HG03159 (cell line): Measurements from ENCODE around the gene CD248.

Experiments used
- ATAC-seq: cut with Tn5 transposase; IDR thresholded peaks from one replicate; pipeline ENCODE4 v1.9.1; 2021; ENCODE audit warnings: mild to moderate bottlenecking, moderate library complexity; ENCODE audit not compliant: unreplicated experiment

Gene CD248

DNA sequence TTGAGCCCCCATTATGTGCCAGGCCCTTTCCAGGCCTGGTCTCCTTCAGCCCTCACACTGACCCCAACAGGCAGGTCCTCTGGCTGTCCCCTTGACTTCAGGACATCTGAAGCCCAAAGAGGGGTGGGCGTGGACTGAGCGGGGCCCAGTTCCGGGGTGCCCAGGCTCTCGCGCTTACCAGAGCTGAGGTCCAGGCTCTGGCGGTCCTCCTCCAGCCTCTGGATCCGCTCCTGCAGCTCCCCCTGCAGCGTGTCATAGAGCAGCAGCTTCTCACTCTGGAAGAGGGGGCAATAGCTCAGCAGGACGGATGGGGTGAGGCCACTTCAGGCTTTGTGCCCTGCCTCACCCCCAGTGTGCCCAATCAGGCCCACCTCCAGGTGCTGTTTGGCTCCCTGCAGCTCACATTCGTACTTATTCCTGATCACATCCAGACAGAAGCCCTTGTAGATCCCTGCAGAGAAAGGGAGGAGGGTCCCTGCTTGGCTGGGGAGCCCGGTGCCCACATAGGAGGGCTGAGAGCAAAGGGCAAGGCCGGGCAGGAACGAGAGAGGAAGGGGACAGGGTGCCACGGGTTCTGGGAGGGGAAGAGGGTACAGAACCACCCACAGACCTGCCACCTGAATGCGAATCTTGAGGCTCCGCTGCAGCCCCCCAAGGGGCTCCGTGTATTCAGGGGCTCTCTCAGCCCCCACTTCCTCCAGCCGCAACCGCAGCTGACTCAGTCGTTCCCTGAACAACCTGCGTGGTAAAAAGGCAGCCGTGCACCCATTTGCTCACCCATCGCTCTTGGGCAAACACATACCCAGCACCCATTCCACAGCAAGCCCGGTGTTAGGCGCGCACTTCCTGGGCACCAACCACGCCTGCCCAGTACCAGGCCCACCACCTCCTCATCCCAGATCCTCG, 24.0 kb upstream of the CD248 start:
- ATAC-seq, result no peak

DNA sequence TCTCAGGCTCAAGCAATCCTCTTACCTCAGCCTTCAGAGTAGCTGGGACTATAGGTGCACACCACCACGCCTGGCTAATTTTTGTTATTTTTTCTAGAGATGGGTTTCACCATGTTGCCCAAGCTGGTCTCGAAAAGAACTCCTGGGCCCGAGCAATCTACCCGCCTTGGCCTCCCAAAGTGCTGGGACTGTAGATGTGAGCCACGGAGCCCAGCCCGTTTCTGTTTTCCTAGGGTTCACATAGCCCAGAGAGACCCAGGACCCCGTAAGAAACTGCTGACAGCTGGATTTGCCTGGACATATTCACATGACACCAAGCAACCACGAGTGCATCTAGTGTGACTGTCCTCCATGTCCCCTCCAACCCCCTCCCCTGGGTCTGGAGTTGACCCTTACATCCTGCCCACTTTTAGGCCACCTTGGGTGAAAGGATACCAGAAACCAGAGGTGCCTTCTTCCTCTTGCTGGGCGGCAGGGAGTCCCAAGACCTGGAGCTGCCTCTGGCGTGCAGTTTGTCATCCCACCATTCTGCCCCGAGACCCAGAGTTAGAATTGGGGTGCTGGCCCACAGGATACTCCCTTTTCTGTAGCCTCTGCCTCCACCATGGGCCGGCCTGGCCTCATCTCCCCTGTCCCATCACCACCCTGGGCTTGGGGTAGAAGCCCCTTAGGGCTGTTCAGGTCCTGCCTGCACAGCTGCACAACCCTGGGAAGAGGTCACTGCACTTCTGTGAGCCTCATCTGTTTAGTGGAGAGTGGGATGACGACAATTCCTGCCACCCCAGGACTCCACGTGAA, 23.0 kb upstream of the CD248 start:
- ATAC-seq, result no peak

DNA sequence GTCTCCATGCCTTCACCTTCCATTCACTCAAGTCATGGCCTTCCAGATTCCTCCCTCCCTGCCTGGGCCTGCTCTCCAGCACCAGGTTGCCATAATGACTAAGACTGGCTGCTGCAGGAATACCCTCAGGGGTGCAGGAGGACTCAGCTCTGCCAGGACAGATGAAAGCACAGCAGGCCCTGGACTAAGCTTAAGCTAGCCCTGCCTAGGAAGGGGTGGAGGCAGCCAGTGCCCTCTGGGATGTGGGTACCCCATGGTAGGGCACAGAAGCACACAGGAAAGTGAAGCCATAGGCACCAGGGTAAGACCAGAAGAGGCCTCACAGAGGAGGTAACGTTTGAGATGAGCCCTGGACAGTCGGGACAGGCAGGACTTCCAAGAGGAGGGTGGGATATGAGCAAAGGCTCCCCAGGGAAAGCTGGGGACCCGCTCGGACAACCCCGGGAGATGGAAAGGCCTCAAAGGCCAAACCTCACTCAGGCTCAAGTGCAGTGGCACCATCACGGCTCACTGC, 22.4 kb upstream of the CD248 start:
- ATAC-seq, result no peak

DNA sequence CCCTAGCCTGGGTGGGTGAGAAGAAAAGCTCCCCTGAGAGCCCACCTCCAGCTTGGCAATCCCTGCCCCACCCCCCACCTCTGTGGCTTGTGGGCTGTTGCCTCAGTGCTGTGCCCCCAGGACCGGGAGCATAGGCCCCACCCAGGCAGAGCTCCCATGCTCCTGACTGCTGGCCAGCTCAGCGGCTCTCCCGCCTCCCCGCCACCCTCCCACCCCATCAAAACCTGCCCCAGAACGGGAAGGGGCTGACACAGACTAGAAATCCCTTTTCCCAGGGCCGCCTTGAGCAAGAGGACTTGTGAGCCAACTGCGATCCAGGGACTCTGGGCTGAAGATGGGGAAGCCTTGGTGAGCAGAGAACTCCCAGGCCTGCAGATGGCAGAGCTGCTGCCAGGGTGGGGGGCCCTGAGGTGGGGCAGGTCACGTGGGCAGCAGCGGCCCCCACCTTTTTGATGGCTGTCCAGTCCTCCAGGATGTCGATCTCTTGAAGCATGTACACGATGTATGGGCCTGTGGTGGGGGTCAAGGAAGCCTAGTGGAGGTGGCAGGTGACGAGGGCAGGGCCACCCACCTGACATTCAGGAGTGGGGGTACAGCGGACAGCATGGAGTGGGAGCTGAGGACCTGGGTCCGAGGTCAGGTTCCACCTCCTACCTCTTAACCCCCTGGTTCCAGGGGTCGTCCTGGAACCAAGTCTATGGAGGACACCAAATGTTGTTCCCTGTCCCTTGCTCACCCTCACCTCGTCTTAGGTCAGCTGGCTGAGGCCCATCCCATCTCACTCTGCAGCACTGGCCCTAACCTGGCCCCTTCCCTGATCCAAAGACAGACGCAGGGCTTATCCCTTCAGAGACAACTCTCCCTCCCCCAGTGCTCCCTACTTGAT, 21.7 kb upstream of the CD248 start:
- no peak for ATAC-seq

DNA sequence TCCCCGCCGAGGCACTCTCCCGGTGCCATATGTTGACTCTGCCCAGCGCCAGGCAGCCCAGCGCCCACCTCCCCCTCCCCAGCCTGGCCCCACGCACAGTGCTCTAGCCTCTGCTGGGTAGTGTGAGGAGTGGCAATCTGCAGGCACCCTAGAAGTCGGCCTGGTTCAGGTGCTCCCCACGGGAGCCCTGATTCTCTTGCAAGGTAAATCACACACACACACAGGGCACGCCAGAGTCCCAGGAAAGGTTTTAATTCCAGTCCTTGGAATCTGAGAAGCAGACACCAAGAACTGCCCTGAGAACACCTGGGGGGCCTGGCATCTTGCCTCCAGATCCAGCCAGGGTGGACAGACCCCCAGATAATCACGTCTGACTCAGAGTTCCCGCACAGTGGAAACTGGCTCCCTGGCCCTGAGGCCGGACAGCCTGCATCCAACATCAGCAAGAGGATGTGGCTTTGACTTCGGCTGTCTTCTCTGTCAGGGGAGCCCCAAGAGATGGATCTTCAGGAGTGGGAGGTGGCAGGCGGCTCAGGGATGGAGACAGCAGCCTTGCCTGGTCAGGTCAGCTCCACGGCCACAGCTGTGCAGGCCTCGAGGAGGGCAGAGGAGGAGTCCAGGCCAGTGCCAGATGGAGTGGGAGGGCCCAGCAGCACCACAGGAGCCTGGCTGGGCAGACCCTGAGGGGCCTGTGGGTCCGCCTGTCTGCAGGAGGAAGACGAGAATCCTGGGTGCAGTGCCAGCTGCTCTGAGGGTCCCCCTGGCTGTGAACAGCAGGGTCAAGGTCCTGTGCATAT, 20.5 kb upstream of the CD248 start:
- ATAC-seq, result no peak

DNA sequence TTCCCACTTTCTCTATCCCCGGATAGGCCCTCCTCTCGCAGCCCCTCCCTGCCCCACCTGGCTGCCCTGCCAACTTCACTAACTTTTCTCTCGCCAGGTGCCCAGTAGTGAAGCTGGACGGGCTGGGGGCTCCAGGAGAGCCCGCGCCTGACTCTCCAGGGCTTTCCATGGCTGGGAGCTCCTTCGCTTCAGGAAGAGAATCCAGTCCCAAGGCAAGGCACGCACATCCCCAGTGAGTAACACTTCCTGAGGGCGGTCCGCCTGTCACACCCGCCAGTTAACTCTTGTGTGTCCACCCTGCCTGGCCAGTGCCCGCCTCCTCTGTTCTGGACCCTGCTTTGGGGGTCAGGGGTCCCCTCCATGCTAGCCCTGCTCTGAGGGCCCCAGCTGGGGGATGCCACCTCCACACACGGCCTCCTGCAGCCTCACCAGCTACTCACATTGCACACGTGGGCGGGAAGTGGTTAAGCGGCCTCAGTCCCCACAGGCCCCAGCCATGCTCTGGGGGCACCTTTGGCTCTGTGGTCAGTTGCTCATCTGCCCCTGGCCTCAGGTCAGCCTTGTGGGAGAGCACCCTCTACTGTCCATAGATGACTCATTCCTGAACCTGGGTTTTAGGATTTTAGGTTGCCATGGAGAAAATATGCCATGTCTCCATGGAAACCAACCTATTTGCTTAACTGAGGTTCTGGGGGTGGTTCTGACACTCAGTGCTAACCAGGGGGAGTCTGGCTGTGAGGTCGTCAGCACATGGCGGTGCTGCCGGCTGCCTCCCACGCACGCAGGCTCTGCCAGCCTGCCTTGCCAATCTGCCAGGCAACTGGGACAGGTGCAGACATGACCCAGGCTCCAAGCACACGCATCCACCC, 19.6 kb upstream of the CD248 start, which contains the start of gene RIN1:
Gene RIN1 (minus strand): TSS at position 201 of the 869 bp plus-strand sequence. CDS start 32 bp downstream, at position 169.
- ATAC-seq, result no peak

DNA sequence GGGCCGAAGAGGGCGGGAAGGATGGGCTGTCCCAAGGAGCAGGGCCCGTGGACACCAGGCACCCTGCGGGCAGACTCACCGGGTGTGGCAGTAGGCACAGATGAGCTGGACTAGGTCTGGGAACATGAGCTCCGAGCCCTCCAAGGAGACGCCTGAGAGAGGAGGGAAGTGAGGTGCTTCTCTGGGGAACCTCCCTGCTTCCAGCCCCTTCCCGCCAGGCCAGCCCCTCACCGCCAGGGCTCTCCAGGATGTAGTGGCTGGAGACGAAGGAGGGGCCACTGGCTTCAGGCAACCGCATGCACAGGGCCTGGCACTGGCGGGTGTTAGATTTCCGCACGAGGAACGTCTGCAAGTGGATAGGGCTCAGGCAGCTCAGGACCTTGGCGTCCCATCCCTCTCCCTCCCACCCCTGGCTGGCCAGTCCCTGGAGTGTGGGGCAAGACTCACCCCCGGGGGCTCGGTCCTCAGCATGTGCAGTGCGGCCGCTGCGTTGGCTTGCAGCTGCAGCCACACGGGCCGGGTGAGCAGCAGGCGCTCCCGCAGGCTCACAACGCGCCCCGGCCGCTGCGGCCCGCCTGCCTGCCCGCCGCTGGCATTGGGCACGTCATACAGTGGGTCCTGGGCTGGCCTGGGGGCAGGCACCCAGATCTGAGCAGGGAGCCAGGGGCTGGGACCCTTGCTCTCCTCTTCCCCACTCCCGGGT, 18.8 kb upstream of the CD248 start:
- ATAC-seq, result no peak

DNA sequence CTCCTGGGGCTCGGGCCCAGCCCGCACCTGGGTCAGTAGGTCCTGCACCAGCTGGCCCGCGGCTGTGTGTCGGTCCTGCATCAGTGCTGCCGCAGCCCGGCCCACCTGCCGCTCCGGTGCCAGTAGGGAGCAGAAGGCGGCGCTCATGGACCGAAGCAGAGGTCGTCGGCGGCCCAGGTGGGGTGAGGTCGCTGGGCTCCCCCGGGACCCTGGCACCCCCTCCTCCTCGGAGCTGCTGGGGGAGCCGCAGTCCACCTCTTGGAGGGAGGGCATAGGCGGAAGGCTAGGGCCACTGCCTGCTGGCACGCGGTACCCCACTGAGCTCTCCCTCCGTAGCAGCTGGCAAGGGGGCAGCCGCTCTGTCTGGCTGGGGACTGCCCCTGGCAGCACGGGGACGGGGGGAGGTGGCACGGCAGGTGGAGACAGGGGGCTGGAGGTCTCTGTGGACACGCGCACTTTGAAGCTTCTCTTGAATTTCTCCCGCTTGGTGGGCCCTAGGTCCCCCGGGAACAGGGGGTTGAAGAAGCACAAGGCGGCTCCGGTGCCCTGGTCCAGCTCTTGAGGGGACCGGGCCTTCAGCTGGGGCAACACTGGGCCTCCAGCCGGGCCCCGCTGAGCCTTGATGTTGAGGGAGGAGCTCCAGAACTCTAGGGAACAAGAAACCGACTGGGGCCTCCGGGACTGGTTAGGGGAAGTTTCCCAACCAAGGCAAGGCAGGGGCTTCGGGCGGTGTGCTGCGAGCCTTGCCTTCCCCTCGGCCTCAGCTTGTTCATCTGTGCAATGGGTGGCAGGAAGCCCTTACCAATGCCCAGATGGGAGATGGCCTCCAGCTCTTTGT, 18.0 kb upstream of the CD248 start:
- no peak for ATAC-seq

DNA sequence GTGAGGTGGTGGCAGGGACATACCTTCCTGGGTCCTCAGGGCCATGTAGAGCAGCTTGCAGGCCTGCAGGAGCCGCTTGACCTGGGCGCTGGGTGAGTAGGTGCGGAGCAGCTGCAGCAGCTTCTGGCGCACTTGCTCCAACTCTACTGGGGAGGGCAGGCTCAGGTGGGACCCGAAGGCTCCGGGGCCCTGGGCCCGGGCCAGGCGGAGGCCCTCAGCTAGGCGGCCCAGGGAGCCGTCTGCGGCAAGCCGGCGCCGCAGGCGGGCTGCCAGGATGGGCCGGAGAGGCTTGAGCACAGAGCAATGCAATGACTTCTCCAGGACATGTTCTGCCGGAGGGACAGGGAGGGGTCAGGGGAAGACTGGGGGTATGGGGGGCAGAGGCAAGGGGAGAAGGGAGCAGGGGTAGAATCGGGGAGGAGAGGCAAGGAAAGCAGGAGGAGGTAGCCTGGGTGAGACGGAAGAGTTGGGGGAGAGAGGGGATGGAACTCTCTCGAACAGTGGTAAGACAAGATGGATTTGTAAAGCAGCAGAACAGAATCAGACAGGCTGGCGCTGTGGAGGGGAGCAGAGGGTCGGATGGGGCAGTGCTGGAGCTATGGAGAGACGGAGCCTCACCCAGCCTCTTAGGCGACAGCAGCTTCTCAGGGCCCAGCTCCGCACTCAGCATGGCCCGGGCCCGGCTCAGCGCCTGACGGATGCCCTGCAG, 17.2 kb upstream of the CD248 start:
- no peak for ATAC-seq

DNA sequence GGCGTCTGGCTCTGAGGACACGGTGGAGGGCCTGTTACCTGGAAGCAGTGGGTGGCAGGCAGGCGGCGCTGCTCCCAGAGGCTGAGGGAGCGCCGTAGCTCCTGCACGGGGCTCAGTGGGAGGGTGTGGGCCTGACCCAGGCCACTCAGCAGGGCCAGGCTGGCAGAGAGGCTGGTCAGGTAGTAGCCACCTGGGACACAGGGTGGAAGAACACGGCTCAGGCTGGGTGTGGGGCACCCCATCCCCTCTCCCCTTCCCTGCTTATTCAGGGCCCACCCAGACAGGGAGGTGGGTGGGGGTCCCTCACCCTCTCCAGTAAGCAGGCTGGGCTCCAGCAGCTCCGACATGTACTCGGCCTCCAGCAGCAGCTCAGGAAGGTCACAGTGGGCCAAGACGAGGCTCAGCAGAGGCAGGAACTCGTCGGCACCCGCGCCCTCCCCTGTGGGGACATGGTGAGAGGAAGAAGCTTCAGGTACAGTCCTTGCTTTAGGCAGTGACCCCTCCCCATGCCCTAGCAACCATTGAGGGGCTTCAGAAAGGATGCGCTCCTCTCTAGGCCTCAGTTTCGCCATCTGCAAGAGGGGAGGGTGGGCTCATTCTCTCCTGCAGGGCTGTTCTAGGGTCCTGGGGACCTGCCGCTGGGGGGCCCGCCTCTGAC, 16.5 kb upstream of the CD248 start:
- no peak for ATAC-seq

DNA sequence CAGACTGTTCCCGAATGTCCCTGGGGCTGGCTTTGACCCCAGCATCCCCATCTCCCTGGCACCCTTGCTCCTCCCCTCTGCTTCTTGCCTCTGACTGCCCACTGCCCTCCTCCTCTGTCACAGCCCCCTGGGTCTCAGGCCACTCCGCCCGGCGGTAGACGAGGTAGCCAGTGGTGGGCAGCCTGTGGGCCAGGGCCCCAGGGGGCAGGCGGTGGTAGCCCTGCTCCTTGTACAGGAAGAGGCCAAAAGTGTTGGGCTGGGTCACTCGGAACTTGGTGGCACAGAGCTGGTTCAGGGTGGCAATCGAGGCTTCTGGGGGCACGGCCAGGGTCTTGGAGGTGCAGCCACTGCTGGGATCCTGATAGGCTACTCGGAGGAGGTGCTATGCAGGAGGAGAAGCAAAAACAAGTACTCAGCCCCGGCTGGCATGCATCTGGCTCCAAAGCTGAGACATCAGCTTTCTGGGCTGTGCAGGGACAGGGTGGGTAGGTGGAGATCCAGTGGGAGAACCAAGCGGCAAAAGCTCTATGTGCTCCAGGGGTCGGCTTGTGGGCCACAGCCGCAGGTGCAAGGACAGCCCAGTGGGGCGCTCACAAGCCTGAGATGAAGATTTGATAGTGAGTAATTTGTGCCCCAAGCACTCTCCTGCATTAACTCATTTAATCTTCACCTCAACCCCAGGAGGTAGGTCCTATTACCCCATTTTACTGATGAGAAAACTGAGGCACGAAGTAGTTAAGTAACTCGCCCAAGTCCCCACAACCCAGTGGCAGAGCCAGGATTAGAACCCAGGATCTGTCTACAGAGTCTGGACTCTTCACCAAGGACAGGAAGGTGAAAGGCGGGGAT, 15.8 kb upstream of the CD248 start:
- ATAC-seq, result no peak

DNA sequence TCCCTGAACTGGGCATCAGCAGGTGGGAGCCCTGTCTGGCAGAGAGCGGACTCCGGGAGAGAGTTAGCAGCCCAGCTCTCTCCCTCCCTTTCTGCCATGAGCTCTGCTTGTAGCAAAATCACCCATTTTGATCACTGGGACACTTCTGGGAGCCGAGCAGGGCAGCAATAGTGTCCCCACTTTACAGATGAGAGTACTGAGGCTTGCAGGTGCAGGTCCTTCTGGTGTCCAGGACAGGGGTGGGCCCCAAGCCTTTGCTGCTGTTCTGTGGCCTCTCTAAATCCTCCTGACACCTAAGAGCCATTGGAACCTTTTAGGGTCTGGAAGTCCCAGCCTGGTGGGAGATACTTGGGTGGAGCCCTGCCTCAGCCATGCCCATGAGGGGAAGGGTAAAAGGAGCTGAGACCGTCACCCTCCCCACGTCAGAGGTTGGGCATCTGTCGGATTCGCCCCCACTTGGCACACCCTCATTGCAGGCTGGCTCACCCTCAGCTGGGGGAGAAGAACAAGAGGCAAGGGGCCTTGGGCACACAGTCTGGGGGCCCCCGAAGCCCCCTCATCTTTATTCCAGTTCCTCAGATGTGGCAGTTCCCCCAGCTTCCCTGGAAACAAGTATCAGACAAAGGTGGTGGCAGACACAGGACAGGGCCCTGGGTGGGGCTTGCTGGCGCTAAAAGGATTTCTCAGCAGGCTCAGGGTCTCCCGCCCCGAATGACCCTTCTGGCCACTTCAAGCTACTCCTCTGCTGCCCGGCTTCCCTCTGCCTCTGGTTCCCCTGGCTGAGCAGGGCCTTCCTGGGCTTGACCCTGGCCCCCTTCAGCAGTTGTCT, 14.9 kb upstream of the CD248 start:
- no peak for ATAC-seq

DNA sequence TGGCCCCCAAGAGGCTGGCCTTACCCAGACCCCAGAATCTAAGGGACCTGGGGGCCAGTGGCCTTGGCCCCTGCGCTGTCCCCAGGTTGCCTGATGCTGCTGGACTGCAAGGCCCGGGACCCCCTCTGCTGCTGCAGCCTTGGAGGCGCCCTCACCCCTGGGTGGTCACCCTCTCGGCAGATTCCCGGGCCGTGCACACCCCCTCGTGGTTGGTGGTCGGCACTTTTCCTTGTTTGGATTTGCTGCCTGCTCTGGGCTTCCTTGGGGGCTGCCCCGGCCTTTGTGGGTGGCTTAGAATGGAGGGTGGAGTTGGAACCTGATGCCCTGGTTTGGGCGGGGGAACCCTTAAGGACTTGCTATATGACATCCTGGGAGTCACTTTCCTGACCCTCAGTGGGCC, 14.1 kb upstream of the CD248 start:
- ATAC-seq, result no peak

DNA sequence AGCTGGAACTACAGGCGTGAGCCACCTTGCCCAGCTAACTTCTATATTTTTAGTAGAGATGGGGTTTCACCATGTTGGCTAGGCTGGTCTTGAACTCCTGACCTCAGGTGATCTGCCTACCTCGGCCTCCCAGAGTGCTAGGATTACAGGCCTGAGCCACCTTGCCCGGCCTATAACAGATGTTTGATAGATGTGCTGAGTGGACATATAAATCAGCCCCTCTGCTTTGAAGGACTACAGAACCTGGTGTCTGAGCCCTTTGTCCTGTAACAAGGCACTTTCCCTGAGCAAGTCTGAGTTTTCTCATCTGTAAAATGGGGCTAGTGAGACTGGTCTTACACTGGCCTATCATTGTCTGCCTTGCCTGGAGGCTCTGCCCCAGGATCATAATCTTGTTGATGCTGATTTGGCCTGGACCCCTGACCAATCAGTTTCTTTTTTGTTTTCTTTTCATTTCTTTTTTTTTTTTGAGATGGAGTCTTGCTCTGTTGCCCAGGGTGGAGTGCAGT, 12.4 kb upstream of the CD248 start:
- ATAC-seq, result no peak
